ENCODE data around the gene CDCA5. TPM values are rescaled to one million over a fixed set of nuclear protein-coding genes. Genes with fewer than 3 reads are reported as not detected.

CDCA5 gene
- polyA plus RNA-seq, 1 experiment, result 11.9 TPM

- H3K36me3 ChIP-seq (ENCODE audit: control insufficient read depth, insufficient read depth, low read length), result no peaks in the 10 kb centered on the region
- ChIA-PET POLR2A (no interaction called here), CTCF (interaction anchor here (2.3 kb wide), 1 partner anchor 10 kb away, joined by 7 read pairs; no protein-coding TSS in a partner anchor)
- no peak overlapping the region for H3K4me3 ChIP-seq (ENCODE audit: low read depth, low read length)
- no peak for DNase-seq (ENCODE audit: low read depth)
- H3K27me3 ChIP-seq (ENCODE audit: control insufficient read depth, insufficient read depth, low read length), result no peaks in the 10 kb centered on the region
- TF ChIP-seq CTCF (IDR thresholded peaks at IDR 0.05; ENCODE audit: insufficient read depth, low read depth, low read length), result no peak
Observed at GRCh38 chr11:65063532-65063931, 20.3 kb downstream of the CDCA5 start.

- DNase-seq (ENCODE audit: low read depth), result no peak
Observed at GRCh38 chr11:65060913-65061408, 22.9 kb downstream of the CDCA5 start.

GRCh38 chr11:65059959-65060824, 23.6 kb downstream of the CDCA5 start:
- H3K27me3 ChIP-seq (ENCODE audit: control insufficient read depth, insufficient read depth, low read length), result no peaks in the 10 kb centered on the region
- ChIA-PET CTCF (interaction anchor here (0.7 to 1.2 kb wide), 2 partner anchors 11 to 13 kb away, joined by 3 read pairs; no protein-coding TSS in a partner anchor), POLR2A (no interaction called here)
- no peaks in the 10 kb centered on the region for H3K36me3 ChIP-seq (ENCODE audit: control insufficient read depth, insufficient read depth, low read length)
- no peak for DNase-seq (ENCODE audit: low read depth)
- no peak overlapping the region for H3K4me3 ChIP-seq (ENCODE audit: low read depth, low read length)
- TF ChIP-seq CTCF (IDR thresholded peaks at IDR 0.05; ENCODE audit: insufficient read depth, low read depth, low read length), result no peak

More at GRCh38 chr11:65060913-65061408, 22.9 kb downstream of the CDCA5 start:
- POLR2A ChIA-PET, result no interaction called here
- no peak overlapping the region for H3K4me3 ChIP-seq (ENCODE audit: low read depth, low read length)
- H3K36me3 ChIP-seq (ENCODE audit: control insufficient read depth, insufficient read depth, low read length), result no peaks in the 10 kb centered on the region
- TF ChIP-seq CTCF (IDR thresholded peaks at IDR 0.05; ENCODE audit: insufficient read depth, low read depth, low read length), result peak; percentile 32; the same call in 1 of the 2 replicates
- H3K27me3 ChIP-seq (ENCODE audit: control insufficient read depth, insufficient read depth, low read length), result no peaks in the 10 kb centered on the region
- CTCF ChIA-PET, result no interaction called here

GRCh38 chr11:65059523-65059922, 24.3 kb downstream of the CDCA5 start:
- Histone ChIP-seq H3K27me3 (ENCODE audit: control insufficient read depth, insufficient read depth, low read length) (0 out of 2 replicates have a peak, but pooled peaks cover 2% of the 10 kb centered on the region), H3K4me3 (ENCODE audit: low read depth, low read length) (no peak overlapping the region), H3K36me3 (ENCODE audit: control insufficient read depth, insufficient read depth, low read length) (no peaks in the 10 kb centered on the region)
- ChIA-PET CTCF (interaction anchor here (1.2 kb wide), 1 partner anchor 10 kb away, joined by 3 read pairs; no protein-coding TSS in a partner anchor), POLR2A (no interaction called here)
- DNase-seq (ENCODE audit: low read depth), result no peak
- TF ChIP-seq CTCF (IDR thresholded peaks at IDR 0.05; ENCODE audit: insufficient read depth, low read depth, low read length), result no peak

GRCh38 chr11:65058419-65059054, 25.3 kb downstream of the CDCA5 start, which contains the start of gene NAALADL1:
Gene NAALADL1, minus strand, starts transcription at chr11:65058553. Its CDS starts 32 bp downstream, at chr11:65058521.
- no peak for TF ChIP-seq CTCF (IDR thresholded peaks at IDR 0.05; ENCODE audit: insufficient read depth, low read depth, low read length)
- Histone ChIP-seq H3K27me3 (ENCODE audit: control insufficient read depth, insufficient read depth, low read length) (0 out of 2 replicates have a peak, but pooled peaks cover 3% of the 10 kb centered on the region), H3K36me3 (ENCODE audit: control insufficient read depth, insufficient read depth, low read length) (no peaks in the 10 kb centered on the region), H3K4me3 (ENCODE audit: low read depth, low read length) (no peak within 1 kb of the TSS)
- CTCF ChIA-PET, result interaction anchor here (0.8 to 1.2 kb wide), 2 partner anchors 9 to 18 kb away, joined by 3 read pairs; no protein-coding TSS in a partner anchor
- POLR2A ChIA-PET, result interaction anchor here (0.6 kb wide), 1 partner anchor 35 kb away, joined by 4 read pairs; no protein-coding TSS in a partner anchor
- DNase-seq (ENCODE audit: low read depth), result no peak
